Hepatocyte (in vitro differentiated cells): ENCODE measurements around the gene KCNJ15.

Source experiments
- CTCF ChIP-seq: fragments of 200-600 bp; sonication (generic); IDR thresholded peaks from 2 replicates; pipeline ENCODE4 v1.5.1; 2016; ENCODE audit warnings: antibody characterized with exemption, mild to moderate bottlenecking; ENCODE audit not compliant: poor library complexity
- EZH2 ChIP-seq: fragments of 200-600 bp; sonication (generic); IDR thresholded peaks from 2 replicates; pipeline ENCODE4 v1.6.1; 2016; ENCODE audit warnings: antibody characterized with exemption, mild to moderate bottlenecking, borderline replicate concordance

- TF ChIP-seq EZH2 (no peak), CTCF (no peak)
These were observed 22.2 kb upstream of the KCNJ15 start for GRCh38 chr21:38234395-38235142.
